Ovary (tissue), 10 donors: ENCODE measurements around the gene ZNF653. TPM values are rescaled to one million over a fixed set of nuclear protein-coding genes. Genes with fewer than 3 reads are reported as not detected.

Experiments used
- DNase-seq, 5 donors: peaks; one replicate each; pipeline ENCODE4 v3.0.0-alpha.2; 2019 to 2020
- H3K27ac ChIP-seq, 2 donors: fragments of 200-600 bp; one replicate each; pipeline versions ENCODE4 v1.5.1 to v1.8.0; 2019 to 2022
- H3K27me3 ChIP-seq: fragments of 200-600 bp; one replicate; pipeline ENCODE4 v1.8.0; 2022
- H3K36me3 ChIP-seq: fragments of 200-600 bp; sonication (generic); one replicate; pipeline ENCODE4 v1.5.1; 2019
- H3K4me1 ChIP-seq: one replicate; pipeline ENCODE4 v1.8.1; 2013; ENCODE audit warnings: mild to moderate bottlenecking, moderate library complexity; ENCODE audit not compliant: insufficient read depth
- H3K4me3 ChIP-seq: fragments of 200-600 bp; sonication (generic); one replicate; pipeline ENCODE4 v1.5.1; 2017
- H3K9me3 ChIP-seq, 2 donors: fragments of 200-600 bp in 1 of 2; sonication (generic) in 1 of 2; one replicate each; pipeline versions ENCODE4 v1.5.1 to v1.8.1; 2013 to 2019; ENCODE audit warnings: mild to moderate bottlenecking in 1 of 2, moderate library complexity in 1 of 2
- EP300 ChIP-seq: sonication (generic); formaldehyde crosslinking; IDR thresholded peaks from one replicate; pipeline ENCODE4 v1.6.1; 2017; ENCODE audit warnings: antibody characterized with exemption
- POLR2A ChIP-seq: fragments of 450-650 bp; IDR thresholded peaks from one replicate; pipeline ENCODE4 v1.6.1; 2017; ENCODE audit warnings: antibody characterized with exemption, mild to moderate bottlenecking, moderate library complexity
- WGBS, 3 donors: extraction: QIAGEN DNeasy Blood & Tissue Kit in 1 of 3; methylation state at CpG; one replicate each; pipeline versions ENCODE4 v1.1.5 to v1.1.7; 2013 to 2017; 5-methylcytosine and 5-hydroxymethylcytosine counted together
- intact Hi-C, 4 donors: fragments of 100-400 bp; cut with DNase I; formaldehyde crosslinking; loops; one replicate each; pipeline versions ENCODE4 v1.11.0 to v1.15.1; 2022 to 2023
- long read RNA-seq, 3 donors: library from polyadenylated mRNA in 2 of 3; unstranded in 2 of 3; transcript quantifications; one replicate each; pipeline ENCODE4 v2.0.0 and lab custom pipeline, GENCODE V29; 2021 to 2026
- polyA plus RNA-seq, 2 donors: library from polyadenylated mRNA; stranded (reverse); fragments of 200-250 nt in 1 of 2; fragments of 350-450 nt in 1 of 2; fragmentation: Illumina TruSeq in 1 of 2; extraction: RNeasy Lipid Tissue Mini Kit (QIAGEN cat#74804) in 1 of 2; gene quantifications; one replicate each; pipeline ENCODE4 v1.2.3, GENCODE V29; 2013 to 2014
- total RNA-seq, 7 donors: library from RNA; depleted of rRNA in 2 of 7; stranded (reverse); fragments of >200 nt in 2 of 7; fragmentation: NEBNext Ultra II Directional in 3 of 7; extraction: Animal tissue kit (Norgen Biotek cat#: 25700) in 3 of 7; gene quantifications; one replicate each; pipeline versions ENCODE4 v1.1.0 to v1.2.4, GENCODE V29; 2016 to 2023
- TF ChIP-seq, protein P1 (sequence below), 3 donors: fragments of 450-650 bp in 2 of 3; fragments of 200-600 bp in 1 of 3; IDR thresholded peaks; one replicate each; pipeline versions ENCODE4 v1.5.1 to v1.8.0; 2016 to 2022; ENCODE audit warnings: antibody characterized with exemption in 3 of 3, mild to moderate bottlenecking in 1 of 3
- donor health status: DM: no; HTN: no; CAD: no; lungs with moderate emphysema.
- donor health status: DM: no; HTN: no; CAD: no.
- donor health status: Bipolar disorder and iron deficiency.
- donor health status: DM: yes; HTN: yes; CAD: no.
- donor health status: DM: no; HTN: no; CAD: no.
- donor health status: DM: yes; HTN: yes; CAD: no.

Gene ZNF653, protein sequence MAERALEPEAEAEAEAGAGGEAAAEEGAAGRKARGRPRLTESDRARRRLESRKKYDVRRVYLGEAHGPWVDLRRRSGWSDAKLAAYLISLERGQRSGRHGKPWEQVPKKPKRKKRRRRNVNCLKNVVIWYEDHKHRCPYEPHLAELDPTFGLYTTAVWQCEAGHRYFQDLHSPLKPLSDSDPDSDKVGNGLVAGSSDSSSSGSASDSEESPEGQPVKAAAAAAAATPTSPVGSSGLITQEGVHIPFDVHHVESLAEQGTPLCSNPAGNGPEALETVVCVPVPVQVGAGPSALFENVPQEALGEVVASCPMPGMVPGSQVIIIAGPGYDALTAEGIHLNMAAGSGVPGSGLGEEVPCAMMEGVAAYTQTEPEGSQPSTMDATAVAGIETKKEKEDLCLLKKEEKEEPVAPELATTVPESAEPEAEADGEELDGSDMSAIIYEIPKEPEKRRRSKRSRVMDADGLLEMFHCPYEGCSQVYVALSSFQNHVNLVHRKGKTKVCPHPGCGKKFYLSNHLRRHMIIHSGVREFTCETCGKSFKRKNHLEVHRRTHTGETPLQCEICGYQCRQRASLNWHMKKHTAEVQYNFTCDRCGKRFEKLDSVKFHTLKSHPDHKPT
- total RNA-seq: 10 to 100 TPM in 6 of 7 donors, 1 to 10 TPM in 1; 7.7 to 16.8 (median 11.4) TPM
- polyA plus RNA-seq: 1 to 10 TPM; 2.9 to 9.5 TPM
- long read RNA-seq, donor 1, partial matches to known transcripts: 4 of 4 reads
- long read RNA-seq, donor 1, other reads (novel, unspliced or antisense): 0 of 4 reads
- long read RNA-seq, donor 2, partial matches to known transcripts: 0 of 2 reads
- long read RNA-seq, donor 2, other reads (novel, unspliced or antisense): 0 of 2 reads
- long read RNA-seq, donor 3, transcript ZNF653-201 (9 exons, 2,240 nt): major isoform, 9 of 16 reads
- long read RNA-seq, donor 3, partial matches to known transcripts: 4 of 16 reads
- long read RNA-seq, donor 3, other reads (novel, unspliced or antisense): 2 of 16 reads

DNA sequence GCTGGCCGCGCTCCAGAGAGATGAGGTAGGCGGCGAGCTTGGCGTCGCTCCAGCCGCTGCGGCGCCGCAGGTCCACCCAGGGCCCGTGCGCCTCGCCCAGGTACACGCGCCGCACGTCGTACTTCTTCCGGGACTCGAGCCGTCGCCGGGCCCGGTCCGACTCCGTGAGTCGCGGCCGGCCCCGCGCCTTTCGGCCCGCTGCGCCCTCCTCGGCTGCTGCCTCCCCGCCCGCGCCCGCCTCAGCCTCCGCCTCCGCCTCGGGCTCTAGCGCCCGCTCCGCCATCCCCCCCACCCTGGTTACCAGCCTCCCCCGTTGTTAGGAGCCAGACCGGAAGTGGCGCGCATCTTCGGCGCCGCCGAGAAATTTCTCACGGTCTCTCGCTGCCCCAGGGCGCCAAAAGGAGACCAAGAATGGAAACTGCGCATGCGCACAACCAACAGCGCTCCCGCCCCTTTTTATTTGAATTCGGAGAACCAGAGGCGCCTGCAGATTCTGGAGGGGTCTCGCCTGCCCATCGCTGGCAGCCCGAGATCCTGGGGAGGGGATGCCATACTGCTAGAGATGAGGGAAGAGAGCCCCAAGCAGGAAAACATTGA, at the start of gene ZNF653:
Gene ZNF653 (minus strand): TSS at position 336 of the 597 bp plus-strand sequence. CDS start 53 bp downstream, at position 283.
- Histone ChIP-seq H3K4me1 (peaks cover 3% of the 10 kb centered on the region), H3K4me3 (peak within 1 kb of the TSS; percentile 91), H3K27me3 (no peaks in the 10 kb centered on the region), H3K9me3 (no peaks in the 10 kb centered on the region), H3K27ac (peak within 1 kb of the TSS; percentile 74 to 91), H3K36me3 (no peaks in the 10 kb centered on the region)
- TF ChIP-seq EP300 (no peak), POLR2A (peak; percentile 25)
- DNase-seq: peak; percentile 94 to 97 (median 95)
- intact Hi-C loops: no loop called here
- 1% methylated on average over 54 to 65 of the region's 65 CpGs for WGBS, 3 donors

DNA sequence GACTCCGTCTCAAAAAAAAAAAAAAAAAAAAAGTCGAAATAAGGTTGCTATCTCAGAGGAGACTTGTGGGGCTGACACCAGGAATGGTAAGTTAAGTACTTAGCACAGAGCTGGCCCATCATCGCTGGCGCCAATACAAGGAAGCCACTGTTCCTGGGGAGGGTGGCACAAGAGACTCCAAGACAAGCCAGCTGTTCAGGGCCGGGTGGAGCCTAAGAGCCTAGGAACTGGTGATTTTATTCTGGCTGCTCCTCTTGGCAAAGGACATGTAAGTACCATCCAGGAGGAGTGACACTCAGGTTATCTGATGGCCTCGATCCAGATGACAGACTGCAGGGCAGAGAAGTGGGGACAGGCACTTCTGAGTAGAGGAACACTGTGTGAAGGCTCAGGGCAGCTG, 49.6 kb upstream of the ZNF653 start:
- H3K4me3 ChIP-seq: no peak overlapping the region
- DNase-seq: no peak
- H3K27ac ChIP-seq: no peak overlapping the region
- WGBS, 3 donors: 78 to 84% (median 83%) methylated on average over 6 of the region's 6 CpGs
- TF ChIP-seq POLR2A: no peak
- no peak for TF ChIP-seq EP300
- TF ChIP-seq, protein P1, sequence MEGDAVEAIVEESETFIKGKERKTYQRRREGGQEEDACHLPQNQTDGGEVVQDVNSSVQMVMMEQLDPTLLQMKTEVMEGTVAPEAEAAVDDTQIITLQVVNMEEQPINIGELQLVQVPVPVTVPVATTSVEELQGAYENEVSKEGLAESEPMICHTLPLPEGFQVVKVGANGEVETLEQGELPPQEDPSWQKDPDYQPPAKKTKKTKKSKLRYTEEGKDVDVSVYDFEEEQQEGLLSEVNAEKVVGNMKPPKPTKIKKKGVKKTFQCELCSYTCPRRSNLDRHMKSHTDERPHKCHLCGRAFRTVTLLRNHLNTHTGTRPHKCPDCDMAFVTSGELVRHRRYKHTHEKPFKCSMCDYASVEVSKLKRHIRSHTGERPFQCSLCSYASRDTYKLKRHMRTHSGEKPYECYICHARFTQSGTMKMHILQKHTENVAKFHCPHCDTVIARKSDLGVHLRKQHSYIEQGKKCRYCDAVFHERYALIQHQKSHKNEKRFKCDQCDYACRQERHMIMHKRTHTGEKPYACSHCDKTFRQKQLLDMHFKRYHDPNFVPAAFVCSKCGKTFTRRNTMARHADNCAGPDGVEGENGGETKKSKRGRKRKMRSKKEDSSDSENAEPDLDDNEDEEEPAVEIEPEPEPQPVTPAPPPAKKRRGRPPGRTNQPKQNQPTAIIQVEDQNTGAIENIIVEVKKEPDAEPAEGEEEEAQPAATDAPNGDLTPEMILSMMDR (IDR thresholded peaks at IDR 0.05): no peak
- H3K9me3 ChIP-seq: no peaks in the 10 kb centered on the region
- peaks cover 11% of the 10 kb centered on the region for H3K4me1 ChIP-seq
- intact Hi-C loops: no loop called here
- no peaks in the 10 kb centered on the region for H3K27me3 ChIP-seq
- no peaks in the 10 kb centered on the region for H3K36me3 ChIP-seq

DNA sequence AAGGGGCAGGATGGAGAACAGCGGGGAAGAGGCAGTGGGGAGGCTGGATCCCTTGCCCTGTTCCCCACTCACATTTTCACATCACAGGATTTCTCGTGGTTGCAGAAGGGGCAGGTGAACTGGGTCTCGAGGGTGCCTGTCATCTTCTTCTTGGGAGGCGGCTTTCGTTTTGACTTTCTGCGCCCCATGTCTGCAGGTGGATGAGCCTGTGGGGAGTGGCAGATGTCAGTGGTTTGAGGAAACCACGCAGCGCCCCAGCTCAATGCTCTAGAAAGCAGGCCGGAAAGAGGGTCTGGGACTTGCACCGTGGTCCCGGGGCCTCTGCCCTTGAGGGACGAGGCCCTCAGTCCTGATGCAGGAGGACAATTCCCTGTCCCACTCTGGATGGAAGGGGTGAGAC, 48.5 kb upstream of the ZNF653 start:
- no peak overlapping the region for H3K4me3 ChIP-seq

DNA sequence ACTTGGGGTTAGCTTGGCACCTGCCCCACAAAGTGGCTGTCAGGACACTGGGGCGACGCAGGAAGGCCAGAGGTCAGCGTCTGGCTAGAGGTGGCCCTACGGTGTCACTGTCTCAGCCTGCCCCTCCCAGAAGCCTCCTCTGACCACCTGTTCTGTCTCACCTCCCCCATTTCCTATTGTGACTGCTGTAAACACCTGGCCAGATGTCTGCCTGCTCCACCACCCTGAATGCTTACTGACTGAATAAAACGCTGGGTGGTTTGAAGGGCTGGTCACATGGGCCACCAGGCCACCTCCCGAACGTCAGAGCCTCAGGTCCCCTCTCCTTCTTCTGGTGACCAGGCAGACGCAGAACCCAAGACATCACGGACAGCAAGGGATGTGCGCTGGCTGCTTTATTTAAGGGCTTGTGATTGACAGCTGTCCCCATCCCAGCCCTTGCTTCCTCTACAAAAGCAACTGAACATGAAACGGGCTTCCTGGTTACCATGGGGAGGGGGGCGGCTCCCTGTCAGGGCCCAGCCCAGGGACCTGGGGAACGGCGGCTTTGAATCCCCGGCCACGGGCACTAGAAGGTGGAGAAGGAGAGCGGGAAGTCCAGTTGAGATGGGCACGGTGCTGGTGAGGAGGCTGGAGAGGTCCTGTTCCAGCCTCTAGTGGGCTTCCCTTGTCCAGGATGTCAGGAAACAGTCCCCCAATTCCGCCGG, 47.2 kb upstream of the ZNF653 start:
- no peak for DNase-seq
- Histone ChIP-seq H3K27ac (peak overlapping the region in 1 of 2 donors; percentile 75), H3K9me3 (no peaks in the 10 kb centered on the region), H3K4me3 (no peak overlapping the region), H3K27me3 (no peaks in the 10 kb centered on the region), H3K4me1 (peaks cover 2% of the 10 kb centered on the region), H3K36me3 (no peaks in the 10 kb centered on the region)
- TF ChIP-seq, protein P1 (IDR thresholded peaks at IDR 0.05): no peak
- TF ChIP-seq POLR2A: no peak
- TF ChIP-seq EP300: no peak
- 71 to 77% (median 76%) methylated on average over 20 of the region's 20 CpGs for WGBS, 3 donors
- intact Hi-C loops: no loop called here

More for the DNA sequence above, 48.5 kb upstream of the ZNF653 start:
- WGBS, 3 donors: 91% methylated on average over 12 of the region's 12 CpGs
- peaks cover 8% of the 10 kb centered on the region for H3K4me1 ChIP-seq
- intact Hi-C loops: no loop called here
- no peak for TF ChIP-seq POLR2A
- TF ChIP-seq, protein P1 (IDR thresholded peaks at IDR 0.05): no peak
- TF ChIP-seq EP300: no peak
- no peak for DNase-seq
- H3K27me3 ChIP-seq: no peaks in the 10 kb centered on the region
- H3K9me3 ChIP-seq: no peaks in the 10 kb centered on the region
- H3K36me3 ChIP-seq: no peaks in the 10 kb centered on the region
- H3K27ac ChIP-seq: no peak overlapping the region
